Limb (tissue), 2 donors: ENCODE measurements around the gene DGKA.
"Not testable (repeated sequence)": the region's sequence is repeated elsewhere in the genome, so short reads cannot be mapped to it uniquely, and the experiment has no call there.

ENCODE experiments used
- DNase-seq, 2 donors: peaks; one replicate each; pipeline ENCODE4 v3.0.0-alpha.2; 2016; ENCODE audit errors: extremely low spot score in 2 of 2

The DGKA gene

DNA sequence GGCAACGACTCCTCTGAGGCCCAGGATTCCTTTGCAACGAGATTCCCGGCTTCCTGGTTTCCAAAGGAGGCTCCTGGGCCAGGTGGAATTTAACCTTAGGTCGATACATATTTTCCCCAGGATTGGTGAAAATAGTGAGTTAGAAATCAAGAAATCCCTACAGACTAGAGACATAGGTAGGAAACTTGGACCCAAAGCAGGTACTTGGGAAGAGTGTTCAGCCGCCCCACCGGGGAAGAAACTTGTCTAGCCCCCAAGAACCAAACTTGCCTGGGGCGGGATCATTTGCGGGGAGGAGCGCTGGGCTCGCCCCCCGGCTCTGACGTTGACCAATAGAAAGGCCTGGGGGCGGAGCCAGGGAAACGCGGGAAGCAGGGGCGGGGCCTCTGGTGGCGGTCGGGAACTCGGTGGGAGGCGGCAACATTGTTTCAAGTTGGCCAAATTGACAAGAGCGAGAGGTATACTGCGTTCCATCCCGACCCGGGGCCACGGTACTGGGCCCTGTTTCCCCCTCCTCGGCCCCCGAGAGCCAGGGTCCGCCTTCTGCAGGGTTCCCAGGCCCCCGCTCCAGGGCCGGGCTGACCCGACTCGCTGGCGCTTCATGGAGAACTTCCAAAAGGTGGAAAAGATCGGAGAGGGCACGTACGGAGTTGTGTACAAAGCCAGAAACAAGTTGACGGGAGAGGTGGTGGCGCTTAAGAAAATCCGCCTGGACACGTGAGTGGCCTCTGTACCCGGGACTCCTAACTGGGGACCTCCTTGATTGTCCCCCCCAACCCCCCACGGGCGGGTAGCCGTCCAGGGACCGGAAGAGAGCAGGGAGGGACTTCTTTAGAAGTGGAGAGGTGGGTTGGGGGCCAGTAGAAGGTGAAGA is 35.7 kb downstream of the DGKA start, which contains the start of gene CDK2:
Gene CDK2, plus strand, starts transcription at position 423 of the 874 bp plus-strand sequence. Its CDS starts 179 bp downstream, at position 602.
- peak; percentile 94 for DNase-seq

DNA sequence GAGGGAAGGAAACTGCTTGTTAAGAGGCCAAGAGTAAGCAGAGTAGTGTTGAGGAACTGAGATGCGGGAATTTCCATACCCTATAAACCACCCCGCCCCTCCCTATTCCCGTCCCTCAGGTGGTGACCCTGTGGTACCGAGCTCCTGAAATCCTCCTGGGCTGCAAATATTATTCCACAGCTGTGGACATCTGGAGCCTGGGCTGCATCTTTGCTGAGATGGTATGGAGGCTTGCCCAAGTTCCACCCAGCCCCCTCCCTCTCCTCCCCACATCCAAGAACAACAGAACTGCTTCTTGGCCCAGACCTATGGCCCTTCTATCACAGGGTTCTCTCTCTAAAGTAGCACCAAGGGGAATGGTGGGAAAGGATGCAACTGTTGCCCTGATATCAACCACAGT is 38.4 kb downstream of the DGKA start:
- no peak for DNase-seq

DNA sequence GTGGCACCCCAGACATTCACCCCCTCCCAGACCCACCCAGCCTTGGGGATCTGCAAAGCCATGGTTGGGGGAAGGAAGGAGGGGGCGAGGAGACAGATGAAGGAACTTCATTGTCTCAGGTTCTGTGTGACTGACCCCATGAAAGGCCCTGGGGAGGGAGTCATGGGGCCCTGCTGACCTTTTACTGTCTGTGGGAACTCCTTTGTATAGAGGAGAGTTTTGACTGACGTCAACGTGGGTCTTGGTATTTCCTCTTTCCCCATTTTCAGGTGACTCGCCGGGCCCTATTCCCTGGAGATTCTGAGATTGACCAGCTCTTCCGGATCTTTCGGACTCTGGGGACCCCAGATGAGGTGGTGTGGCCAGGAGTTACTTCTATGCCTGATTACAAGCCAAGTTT is 39.8 kb downstream of the DGKA start:
- no peak for DNase-seq

DNA sequence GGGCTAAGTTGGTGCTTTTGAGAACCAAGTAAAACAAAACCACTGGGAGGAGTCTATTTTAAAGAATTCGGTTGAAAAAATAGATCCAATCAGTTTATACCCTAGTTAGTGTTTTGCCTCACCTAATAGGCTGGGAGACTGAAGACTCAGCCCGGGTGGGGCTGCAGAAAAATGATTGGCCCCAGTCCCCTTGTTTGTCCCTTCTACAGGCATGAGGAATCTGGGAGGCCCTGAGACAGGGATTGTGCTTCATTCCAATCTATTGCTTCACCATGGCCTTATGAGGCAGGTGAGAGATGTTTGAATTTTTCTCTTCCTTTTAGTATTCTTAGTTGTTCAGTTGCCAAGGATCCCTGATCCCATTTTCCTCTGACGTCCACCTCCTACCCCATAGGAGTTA is 41.1 kb downstream of the DGKA start:
- DNase-seq: no peak

DNA sequence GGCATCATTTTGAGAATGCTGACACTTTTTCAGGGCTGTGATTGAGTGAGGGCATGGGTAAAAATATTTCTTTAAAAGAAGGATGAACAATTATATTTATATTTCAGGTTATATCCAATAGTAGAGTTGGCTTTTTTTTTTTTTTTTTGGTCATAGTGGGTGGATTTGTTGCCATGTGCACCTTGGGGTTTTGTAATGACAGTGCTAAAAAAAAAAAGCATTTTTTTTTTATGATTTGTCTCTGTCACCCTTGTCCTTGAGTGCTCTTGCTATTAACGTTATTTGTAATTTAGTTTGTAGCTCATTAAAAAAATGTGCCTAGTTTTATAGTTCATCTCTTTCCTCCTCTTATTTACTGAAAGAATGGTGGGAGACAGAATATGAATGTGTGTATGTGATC is 41.5 kb downstream of the DGKA start:
- DNase-seq: no peak

DNA sequence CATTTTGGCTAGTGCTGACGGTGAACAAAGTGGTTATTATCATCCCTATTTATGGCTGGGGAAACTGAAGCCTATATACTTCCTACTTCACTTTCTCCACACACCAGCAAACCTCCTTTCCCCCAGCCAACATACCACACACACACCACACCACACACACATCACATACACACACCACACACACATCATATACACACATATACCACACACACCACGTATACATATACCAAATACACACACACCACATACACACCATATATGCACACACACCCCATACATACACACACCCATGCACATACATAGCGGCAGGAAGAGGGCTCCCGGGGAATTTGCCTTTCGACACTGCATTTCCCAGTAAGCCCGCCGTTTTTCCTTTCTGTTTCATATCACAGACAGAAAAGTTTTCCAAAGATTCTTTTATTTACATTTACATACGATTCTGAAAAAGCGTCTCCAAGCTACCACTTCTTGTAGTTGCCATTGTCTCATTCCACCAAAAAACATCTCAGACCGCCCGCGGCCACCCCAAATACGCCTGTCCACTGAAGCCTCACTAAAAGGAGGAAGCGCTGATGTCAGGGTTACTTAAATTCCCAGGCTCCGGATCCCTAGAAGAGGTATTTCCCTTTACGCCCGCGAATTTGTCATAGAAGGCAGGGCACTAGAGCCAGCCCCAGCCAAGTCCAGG is 42.1 kb downstream of the DGKA start:
- peak; percentile 51 to 54 for DNase-seq

DNA sequence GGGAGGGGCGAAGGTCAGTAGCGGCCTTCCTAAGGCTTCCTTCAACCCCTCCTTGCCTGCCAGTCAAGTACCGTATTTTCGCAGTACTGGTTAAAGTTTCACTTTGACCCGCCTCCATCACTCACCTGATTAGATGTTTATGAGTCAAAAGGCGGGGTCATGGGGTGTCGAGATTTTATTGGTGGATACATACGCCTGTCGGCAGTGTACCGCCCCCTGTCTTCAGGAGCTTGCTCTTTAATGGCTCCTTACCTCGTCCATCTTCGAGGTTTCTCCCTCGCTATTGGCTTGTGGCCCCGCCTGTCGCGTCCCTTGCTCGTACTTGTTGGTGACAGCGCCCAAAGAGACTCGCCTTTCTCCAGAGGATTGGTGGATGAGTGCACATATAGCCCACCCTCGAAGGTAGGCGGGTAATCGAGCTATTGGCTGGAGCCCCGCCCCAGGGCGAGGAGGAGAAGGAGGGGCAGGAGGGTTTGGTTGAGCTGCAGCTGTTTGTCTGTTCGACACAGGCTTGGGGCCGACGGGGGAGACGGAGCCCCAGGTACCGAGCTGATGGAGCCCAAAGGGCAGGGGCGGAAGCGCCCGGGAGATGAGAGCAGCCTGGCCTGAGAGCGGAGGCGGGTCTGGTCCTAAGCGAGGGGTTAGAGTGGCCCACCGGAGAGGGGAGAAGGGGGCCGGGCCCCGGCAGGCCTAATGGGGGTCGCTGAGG is 42.8 kb downstream of the DGKA start, which contains the start of gene RAB5B:
Gene RAB5B, plus strand, starts transcription at position 480 of the 709 bp plus-strand sequence. CDS start 12,883 bp downstream, outside the sequence.
- peak; percentile 98 to 100 for DNase-seq

DNA sequence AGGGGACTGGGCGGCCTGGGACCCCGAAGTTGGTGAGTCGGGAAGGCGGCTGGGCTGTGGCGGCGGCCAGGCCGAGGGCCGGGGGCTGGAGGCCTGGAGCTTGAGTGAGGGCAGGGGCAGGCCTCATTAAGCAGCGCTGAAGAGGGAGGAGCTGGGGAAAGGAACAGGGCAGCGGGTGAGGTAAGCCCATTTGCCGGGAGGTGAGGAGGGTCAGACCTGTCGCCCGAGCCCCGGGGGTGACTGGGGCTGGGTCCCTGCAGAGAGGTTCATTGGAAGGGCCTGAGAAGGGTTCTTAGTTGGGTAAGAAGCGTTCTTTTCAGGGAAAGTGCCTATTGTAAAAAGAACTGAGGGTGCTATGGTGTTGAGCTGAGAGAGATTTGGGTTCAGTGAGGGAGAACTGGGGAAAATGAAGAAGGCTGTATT is 43.4 kb downstream of the DGKA start:
- peak in 1 of 2 donors; percentile 23 for DNase-seq

DNA sequence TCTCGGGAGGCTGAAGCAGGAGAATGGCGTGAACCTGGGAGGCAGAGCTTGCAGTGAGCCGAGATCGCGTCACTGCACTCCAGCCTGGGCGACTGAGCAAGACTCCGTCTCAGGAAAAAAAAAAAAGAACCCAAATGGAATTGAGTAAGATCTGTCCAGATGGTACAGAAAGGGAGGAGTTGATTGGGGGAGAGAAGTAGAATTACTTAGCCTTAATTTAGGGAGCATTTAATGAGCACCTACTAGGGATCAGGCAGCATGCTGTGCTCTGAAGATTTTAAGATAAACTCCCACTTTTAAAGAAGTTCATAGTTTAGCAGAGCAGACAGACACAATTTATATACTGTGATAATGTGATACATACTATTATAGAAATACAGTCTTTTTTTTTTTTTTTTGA is 47.4 kb downstream of the DGKA start:
- DNase-seq: no peak

DNA sequence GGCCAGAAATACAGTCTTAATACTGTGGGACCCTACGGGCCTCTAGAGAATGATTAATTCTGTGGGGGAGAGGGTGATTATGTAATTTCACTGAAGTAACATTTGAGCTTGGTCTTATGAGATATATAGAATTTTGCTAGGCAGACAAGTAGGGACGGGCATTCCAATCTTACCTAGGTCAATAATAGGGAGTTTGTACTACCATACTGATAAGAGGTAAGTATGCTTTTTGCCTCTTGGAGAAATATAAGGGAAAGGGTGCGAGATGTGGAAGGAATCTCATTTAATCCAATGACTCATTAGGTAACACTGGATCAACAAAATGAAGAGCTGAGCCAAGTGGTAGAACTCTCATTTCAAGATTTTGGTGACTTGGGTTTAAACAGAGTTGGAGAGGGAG is 48.1 kb downstream of the DGKA start:
- DNase-seq: no peak

DNA sequence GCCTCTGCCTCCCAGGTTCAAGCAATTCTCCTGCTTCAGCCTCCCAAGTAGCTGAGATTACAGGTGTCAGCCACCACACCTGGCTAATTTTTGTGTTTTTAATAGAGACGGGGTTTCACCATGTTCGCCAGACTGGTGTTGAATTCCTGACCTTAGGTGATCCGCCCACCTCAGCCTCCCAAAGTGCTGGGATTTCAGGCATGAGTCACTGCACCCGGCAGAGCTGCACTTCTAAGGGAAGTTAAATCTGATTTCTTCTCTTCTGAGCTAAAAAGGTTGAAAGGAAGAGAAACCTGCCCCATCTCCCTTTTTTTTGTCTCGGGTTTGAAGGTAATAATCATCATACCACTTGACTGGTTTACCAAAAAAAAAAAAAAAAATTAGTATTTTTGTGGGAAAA is 50.9 kb downstream of the DGKA start:
- not testable (repeated sequence) for DNase-seq

DNA sequence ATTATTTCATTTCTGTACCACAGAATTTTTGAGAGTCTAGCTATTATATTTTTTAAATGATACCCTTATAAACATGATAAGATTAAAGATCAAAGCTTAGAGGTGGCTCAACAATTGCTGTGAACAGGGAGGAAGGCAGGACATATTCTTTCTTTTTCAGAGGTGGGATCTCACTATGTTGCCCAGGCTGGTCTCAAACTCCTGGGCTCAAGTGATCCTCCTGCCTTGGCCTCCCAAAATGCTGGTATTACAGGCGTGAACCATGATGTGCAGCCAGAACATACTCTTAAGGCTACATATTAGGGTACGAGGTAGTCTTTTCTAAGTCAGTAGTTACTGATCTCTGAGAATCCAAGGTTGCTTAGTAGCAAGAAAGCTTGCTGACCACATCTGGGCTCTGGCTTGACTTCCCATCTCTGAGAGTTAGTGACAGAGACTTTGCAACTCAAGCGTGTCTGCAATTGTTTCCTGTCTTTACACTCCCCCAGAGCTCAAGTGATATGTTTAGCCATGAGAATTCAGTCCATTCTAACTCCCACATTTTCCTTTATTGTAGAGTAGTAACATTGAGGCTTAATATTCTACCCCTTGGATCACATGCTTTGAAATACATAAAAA is 51.5 kb downstream of the DGKA start:
- no peak for DNase-seq

DNA sequence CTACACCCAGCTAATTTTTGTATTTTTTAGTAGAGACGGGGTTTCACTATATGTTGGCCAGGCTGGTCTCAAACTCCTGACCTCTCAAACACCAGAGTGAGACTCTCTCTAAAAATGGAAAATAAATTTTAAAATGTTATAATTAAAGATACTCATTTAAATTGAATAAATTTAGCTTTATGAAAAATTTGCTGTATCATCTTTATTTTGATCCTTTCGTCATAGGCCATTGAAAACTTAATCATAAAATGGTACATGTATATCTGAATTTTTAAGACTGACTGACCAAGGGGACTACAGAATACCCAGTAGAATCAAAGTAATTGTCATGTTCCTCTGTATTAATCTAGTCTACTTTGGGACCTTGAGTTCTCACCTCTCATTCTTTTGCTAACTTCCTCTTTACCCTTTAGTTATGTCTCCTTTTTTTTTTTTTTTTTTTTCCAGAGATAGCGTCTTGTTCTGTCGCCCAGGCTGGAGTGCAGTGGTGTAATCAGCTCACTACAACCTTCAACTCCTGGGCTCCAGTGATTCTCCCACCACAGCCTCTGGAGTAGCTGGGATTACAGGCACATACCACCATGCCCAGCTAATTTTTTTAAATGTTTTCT is 52.4 kb downstream of the DGKA start:
- no peak for DNase-seq

DNA sequence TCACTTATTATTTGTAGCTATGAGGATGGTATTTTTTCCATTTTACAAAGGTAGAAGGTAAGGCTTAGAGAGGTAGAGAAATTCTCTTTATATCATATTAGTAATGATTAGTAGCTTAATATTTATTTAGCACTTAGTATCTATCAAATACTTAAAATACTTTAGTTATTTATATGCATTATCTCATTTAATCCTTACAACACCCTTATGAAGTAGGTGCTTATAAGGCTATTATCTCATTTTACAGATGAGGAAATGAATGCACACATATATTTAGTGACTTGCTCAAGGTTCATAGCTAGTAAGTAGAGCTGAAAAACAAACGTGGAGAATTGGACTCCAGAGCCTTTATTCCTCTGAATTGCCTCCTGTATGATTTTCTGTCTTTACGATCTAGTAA is 53.9 kb downstream of the DGKA start:
- no peak for DNase-seq

DNA sequence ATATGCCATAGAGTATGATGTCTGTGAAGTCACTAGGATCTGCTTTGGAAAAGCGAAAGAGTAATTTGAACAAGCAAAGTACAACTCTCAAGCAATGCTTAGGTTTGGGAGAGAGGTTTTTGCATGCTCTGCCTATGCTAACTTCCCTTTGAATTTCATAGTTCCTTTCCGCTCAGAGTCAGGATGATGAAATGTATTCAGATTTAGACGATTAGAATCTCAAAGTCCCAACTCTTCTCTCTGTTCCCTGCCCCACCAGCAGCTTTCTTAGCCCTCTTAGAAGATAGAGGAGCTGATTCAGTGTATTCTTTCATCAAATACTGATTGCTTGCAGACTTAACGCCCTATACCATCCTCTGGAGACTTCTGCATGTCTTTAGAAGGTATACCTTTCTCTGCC is 54.4 kb downstream of the DGKA start:
- no peak for DNase-seq

DNA sequence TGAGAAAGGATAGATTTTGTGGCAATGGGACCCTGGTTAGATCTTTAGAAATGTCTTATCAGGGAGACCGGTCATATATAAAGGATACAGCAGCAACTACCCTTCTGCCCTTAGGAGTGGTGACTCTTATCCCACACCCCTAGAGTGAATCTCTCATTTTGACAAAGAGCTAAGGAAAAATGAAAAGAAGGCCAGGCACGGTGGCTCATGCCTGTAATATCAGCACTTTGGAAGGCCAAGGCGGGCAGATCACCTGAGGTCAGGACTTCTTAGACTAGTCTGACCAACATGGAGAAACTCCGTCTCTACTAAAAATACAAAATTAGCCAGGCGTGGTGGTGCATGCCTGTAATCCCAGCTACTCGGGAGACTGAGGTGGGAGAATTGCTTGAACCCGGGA is 55.0 kb downstream of the DGKA start:
- not testable (repeated sequence) for DNase-seq

DNA sequence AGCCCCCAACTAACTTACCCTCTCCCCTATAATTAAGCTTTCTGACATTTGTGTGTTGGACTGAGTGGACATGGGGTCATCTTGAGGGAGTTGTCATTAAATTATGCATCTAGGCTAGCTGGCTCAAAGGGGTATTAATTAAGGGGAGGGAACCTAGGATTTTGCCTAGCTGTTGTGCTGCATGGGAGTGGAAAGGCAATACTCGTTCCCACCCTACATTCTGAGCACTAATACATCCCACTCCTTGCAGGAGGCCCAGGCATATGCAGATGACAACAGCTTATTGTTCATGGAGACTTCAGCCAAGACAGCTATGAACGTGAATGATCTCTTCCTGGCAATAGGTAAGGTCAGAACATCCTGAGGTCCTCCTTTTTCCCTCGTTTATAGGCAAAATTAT is 60.1 kb downstream of the DGKA start:
- no peak for DNase-seq

DNA sequence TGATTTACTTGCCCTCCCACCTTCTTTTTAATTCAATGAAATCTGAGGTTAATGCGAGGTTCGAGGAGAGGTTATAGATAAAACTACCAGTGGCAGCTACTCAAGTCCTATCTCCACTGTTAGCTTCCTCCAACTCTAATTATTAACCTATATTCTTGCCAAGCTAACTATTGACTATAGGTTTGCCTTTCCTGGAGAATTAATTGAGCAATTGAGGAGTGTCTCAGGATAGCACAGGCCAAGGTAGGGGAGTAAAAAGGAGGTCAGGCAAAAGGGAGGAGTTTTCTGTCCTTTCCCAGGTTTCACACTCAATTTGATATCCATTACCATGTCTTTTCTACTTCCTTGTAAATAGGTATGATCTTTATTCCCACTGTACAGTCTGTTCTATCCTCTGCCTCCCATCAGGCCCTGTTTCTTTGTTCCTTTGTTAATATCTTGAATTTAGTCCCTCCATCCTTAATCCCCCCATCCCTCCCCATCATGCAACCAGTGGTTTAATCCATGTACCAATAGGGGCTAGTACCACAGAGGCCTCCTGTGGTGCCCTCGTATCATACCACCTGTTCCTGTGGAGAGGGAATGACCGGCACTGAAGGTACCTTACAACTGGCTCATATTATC is 62.4 kb downstream of the DGKA start:
- no peak for DNase-seq

DNA sequence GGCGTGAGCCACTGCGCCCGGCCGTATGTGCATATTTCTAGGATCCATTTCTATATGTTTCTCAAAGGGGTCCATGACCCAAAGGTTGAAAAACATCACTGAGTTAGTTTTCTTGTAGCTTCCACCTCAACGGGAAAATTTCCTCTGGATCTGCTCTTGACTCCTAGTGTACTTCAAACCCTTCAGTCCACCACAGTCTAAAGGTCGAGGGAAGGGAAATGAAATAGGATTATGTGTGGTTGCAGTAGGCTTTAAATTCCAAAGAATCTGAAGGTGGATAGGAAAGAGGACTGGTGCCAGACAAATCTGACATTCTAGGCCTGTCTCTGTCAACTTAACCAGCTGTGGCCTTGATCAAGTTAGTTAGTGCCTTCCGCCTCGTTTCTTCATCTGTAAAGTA is 64.4 kb downstream of the DGKA start:
- DNase-seq: no peak

DNA sequence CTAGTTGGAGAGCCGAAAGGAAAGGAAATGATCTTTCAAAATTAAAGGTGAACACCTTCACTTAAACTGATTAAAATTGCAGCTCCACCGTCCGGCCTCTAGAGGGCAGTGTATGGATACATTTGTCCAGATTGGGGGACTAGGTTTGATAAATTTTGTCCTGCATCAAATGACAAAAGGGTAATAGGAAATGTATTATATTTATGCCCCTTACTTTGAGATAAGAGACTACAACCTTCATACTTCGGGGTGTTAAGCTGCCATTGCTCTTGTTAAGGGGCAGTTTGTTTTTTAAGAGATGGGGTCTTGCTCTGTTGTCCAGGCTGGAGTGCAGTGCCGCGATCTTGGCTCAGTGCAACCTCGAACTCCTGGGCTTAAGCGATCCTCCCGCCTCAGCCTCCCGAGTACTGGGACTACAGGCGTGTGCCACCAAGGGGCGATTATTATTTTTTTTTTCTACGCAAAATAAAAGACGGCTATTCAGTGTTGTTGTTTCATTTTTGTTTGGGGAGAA is 65.3 kb downstream of the DGKA start:
- peak; percentile 63 to 70 for DNase-seq
